ENCODE measurements around the gene MICAL2.

The MICAL2 gene

DNA sequence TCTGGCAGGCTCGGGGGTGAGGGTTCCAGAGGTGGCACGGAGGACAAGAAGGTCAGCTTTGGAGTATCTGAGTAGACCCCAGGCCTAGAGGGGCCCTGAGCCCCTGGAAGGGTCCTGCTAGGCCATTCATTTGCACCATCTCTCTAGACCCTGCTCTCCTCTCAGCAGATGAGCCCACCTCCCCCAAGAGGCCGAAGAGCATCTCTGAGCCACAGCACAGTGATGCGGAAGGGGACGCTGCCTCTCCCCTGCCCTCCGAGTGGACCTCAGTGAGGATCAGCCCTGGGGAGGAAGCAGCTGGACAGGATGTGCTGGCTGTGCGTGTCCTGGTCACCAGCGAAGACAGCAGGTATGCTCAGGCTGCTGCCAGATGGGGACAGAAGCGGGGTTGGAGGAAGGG, 165.4 kb downstream of the MICAL2 start:
- Histone ChIP-seq H3K27ac (no peak overlapping the region), H3K9ac (no peak overlapping the region), H3K4me3 (ENCODE audit: low read depth, low read length) (no peak overlapping the region), H3K4me2 (ENCODE audit: low read length) (no peak overlapping the region), H3K4me1 (no peaks in the 10 kb centered on the region), H2AFZ (no peak overlapping the region), H3K79me2 (no peaks in the 10 kb centered on the region), H3K9me3 (ENCODE audit: control insufficient read depth, low read length) (no peaks in the 10 kb centered on the region), H3K36me3 (ENCODE audit: control insufficient read depth, insufficient read depth, low read length) (no peaks in the 10 kb centered on the region), H3K27me3 (ENCODE audit: control insufficient read depth, insufficient read depth, low read length) (no peaks in the 10 kb centered on the region)
- TF ChIP-seq, protein P1, sequence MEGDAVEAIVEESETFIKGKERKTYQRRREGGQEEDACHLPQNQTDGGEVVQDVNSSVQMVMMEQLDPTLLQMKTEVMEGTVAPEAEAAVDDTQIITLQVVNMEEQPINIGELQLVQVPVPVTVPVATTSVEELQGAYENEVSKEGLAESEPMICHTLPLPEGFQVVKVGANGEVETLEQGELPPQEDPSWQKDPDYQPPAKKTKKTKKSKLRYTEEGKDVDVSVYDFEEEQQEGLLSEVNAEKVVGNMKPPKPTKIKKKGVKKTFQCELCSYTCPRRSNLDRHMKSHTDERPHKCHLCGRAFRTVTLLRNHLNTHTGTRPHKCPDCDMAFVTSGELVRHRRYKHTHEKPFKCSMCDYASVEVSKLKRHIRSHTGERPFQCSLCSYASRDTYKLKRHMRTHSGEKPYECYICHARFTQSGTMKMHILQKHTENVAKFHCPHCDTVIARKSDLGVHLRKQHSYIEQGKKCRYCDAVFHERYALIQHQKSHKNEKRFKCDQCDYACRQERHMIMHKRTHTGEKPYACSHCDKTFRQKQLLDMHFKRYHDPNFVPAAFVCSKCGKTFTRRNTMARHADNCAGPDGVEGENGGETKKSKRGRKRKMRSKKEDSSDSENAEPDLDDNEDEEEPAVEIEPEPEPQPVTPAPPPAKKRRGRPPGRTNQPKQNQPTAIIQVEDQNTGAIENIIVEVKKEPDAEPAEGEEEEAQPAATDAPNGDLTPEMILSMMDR (IDR thresholded peaks at IDR 0.05), result no peak

DNA sequence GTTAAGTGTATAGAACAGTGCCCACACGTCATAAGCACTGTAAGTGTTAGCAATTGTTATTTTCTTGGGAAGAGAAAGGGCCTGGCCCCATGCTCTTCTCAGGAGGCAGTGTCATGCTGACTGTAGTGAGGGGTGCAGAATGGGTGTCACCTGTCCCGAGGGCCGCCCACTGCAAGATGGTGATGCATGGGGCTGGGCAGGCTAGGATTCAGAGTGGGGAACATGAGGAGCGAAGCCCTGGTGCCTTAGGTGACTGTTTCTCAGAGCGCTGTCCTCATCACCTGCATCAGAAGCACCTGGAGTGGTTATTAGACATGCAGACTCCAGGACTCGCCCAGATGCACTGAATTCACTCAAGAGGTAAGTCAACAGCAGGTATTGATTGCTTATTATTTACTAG, 166.0 kb downstream of the MICAL2 start:
- Histone ChIP-seq H3K9me3 (ENCODE audit: control insufficient read depth, low read length) (no peaks in the 10 kb centered on the region), H3K4me3 (ENCODE audit: low read depth, low read length) (no peak overlapping the region), H3K79me2 (no peaks in the 10 kb centered on the region), H3K27me3 (ENCODE audit: control insufficient read depth, insufficient read depth, low read length) (no peaks in the 10 kb centered on the region), H3K4me1 (no peaks in the 10 kb centered on the region), H3K4me2 (ENCODE audit: low read length) (no peak overlapping the region), H3K9ac (no peak overlapping the region), H3K36me3 (ENCODE audit: control insufficient read depth, insufficient read depth, low read length) (no peaks in the 10 kb centered on the region), H2AFZ (no peak overlapping the region), H3K27ac (no peak overlapping the region)
- TF ChIP-seq, protein P1 (IDR thresholded peaks at IDR 0.05), result no peak

DNA sequence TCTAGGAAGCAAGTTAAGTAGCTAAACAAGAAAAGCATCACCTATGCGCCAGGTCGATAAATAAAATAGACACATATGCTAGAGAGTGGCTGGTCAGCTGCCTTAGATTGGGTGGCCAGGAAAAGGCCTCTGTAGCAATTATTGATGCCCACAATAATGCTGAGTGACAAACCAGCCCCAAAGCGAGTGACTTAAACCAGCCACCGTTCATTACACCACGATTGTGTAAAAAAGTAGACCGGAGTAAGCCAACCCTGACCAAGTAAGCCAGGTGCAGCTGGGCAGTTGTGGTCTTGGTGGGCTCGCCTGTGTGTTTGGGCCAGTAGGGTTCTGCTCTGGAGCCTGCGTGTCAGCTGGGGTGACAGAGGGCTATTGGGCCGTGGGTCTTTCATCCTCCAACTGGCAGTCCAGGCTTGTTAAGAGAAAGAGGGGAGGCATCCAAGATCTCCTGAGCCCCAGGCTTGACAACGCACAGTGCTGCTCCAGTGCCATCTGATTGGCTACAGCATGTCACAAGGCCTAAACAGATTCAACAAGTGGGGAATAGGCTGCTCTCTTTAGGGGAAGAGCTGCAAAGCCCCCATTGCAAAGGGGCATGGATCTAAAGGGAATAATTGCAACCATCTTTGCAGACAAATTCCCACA, 166.6 kb downstream of the MICAL2 start:
- H3K4me2 ChIP-seq (ENCODE audit: low read length), result no peak overlapping the region
- TF ChIP-seq, protein P1 (IDR thresholded peaks at IDR 0.05), result no peak
- H3K9ac ChIP-seq, result no peak overlapping the region
- no peak overlapping the region for H3K4me3 ChIP-seq (ENCODE audit: low read depth, low read length)
- no peaks in the 10 kb centered on the region for H3K79me2 ChIP-seq
- H2AFZ ChIP-seq, result no peak overlapping the region
- H3K9me3 ChIP-seq (ENCODE audit: control insufficient read depth, low read length), result no peaks in the 10 kb centered on the region
- H3K36me3 ChIP-seq (ENCODE audit: control insufficient read depth, insufficient read depth, low read length), result no peaks in the 10 kb centered on the region
- H3K27me3 ChIP-seq (ENCODE audit: control insufficient read depth, insufficient read depth, low read length), result no peaks in the 10 kb centered on the region
- no peak overlapping the region for H3K27ac ChIP-seq
- no peaks in the 10 kb centered on the region for H3K4me1 ChIP-seq

- Histone ChIP-seq H3K4me1 (no peaks in the 10 kb centered on the region), H3K4me3 (ENCODE audit: low read depth, low read length) (no peak overlapping the region), H3K9me3 (ENCODE audit: control insufficient read depth, low read length) (no peaks in the 10 kb centered on the region), H3K27me3 (ENCODE audit: control insufficient read depth, insufficient read depth, low read length) (no peaks in the 10 kb centered on the region), H3K27ac (no peak overlapping the region), H3K9ac (no peak overlapping the region), H2AFZ (no peak overlapping the region), H3K79me2 (no peaks in the 10 kb centered on the region), H3K4me2 (ENCODE audit: low read length) (no peak overlapping the region), H3K36me3 (ENCODE audit: control insufficient read depth, insufficient read depth, low read length) (no peaks in the 10 kb centered on the region)
- TF ChIP-seq, protein P1 (IDR thresholded peaks at IDR 0.05), result no peak
Measured at GRCh38 chr11:12278766-12279671, 168.6 kb downstream of the MICAL2 start.

Measured in parathyroid adenoma (tissue), 2 donors.